Erythroblast (primary cell): ENCODE results near the gene B4GALT3.

ENCODE experiments used
- GATA1 ChIP-seq: IDR thresholded peaks from 2 replicates; pipeline ENCODE4 v1.6.1; 2011; ENCODE audit warnings: low read depth, mild to moderate bottlenecking, control low read depth, low read length, moderate library complexity
- POLR2A ChIP-seq: IDR thresholded peaks from 2 replicates; pipeline ENCODE4 v1.6.1; 2011; ENCODE audit warnings: mild to moderate bottlenecking, low read length

- TF ChIP-seq POLR2A (no peak), GATA1 (no peak)
These were observed 8.0 kb upstream of the B4GALT3 start for GRCh38 chr1:161185282-161185682.
